ENCODE results near the gene RAB43.

RAB43 gene

GRCh38 chr3:129131465-129132088 is 10.0 kb upstream of the RAB43 start:
- CTCF ChIA-PET, result interaction anchor here (1.1 to 1.6 kb wide), 3 partner anchors 10 to 114 kb away, joined by 3 to 5 read pairs (median 3); partner anchors contain the start of gene RAB43
- POLR2A ChIA-PET, result interaction anchor here (0.6 kb wide), 1 partner anchor 147 kb away, joined by 7 read pairs; the partner anchor contains the start of gene HMCES
- TF ChIP-seq CTCF (IDR thresholded peaks at IDR 0.05; ENCODE audit: control extremely low read depth, extremely low read depth, low read depth, missing control alignments), result no peak
- DNase-seq (ENCODE audit: extremely low spot score), result no peak

- ChIA-PET POLR2A (no interaction called here), CTCF (interaction anchor here (1.6 kb wide), 1 partner anchor 9 kb away, joined by 3 read pairs; the partner anchor contains the start of gene RAB43)
- DNase-seq (ENCODE audit: extremely low spot score), result no peak
- TF ChIP-seq CTCF (IDR thresholded peaks at IDR 0.05; ENCODE audit: control extremely low read depth, extremely low read depth, low read depth, missing control alignments), result no peak
Measured at GRCh38 chr3:129130291-129130813, 8.7 kb upstream of the RAB43 start.

DNA sequence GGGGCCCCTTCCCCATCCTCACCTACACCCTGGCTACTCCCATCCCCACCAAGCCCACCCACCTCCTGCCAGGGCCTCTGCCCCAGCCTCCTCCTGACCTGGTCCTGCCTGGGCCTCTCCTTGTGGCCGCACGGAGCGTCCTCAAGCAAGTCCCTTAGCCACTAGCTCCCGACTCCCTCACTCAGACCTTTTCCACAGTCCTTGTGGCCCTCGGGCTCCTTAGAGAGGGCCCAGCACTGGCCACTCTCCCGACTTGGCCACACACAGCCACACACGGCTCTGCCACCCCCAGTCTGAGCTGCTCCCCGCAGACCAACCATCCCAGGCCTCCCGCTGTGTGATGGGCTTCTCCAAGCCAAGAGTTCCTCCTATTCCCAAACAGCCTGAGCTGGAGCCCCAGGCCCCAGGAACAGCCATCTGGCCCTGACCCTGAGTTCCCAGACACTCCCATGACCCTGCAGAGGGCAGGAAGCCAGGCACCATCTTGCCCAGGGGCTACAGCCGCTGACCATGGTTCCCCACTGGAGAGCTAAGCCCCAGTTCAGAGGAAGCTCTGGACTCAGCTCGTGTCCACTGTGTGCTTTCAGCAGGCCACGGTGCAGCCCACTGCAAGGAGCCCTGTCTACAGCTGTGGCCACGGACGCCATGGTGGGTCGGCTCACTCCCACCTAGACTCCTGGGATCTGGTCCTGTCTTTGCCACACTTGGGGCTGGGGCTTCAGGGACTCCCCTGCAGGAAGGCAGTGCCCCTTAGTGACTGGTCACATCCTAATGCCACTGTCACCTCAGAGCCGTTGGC is 7.0 kb upstream of the RAB43 start:
- no peak for TF ChIP-seq CTCF (IDR thresholded peaks at IDR 0.05; ENCODE audit: control extremely low read depth, extremely low read depth, low read depth, missing control alignments)
- POLR2A ChIA-PET, result no interaction called here
- CTCF ChIA-PET, result interaction anchor here (1.0 to 1.1 kb wide), 3 partner anchors 19 to 158 kb away, joined by 3 read pairs; no protein-coding TSS in a partner anchor
- no peak for DNase-seq (ENCODE audit: extremely low spot score)

- no peak for DNase-seq (ENCODE audit: extremely low spot score)
- no peak for TF ChIP-seq CTCF (IDR thresholded peaks at IDR 0.05; ENCODE audit: control extremely low read depth, extremely low read depth, low read depth, missing control alignments)
- ChIA-PET CTCF (interaction anchor here (1.0 kb wide), 1 partner anchor 119 kb away, joined by 4 read pairs; no protein-coding TSS in a partner anchor), POLR2A (interaction anchor here (0.8 kb wide), 1 partner anchor 189 kb away, joined by 3 read pairs; a partner anchor contains a TSS)
Measured at GRCh38 chr3:129126726-129127280, 5.2 kb upstream of the RAB43 start.

GRCh38 chr3:129123314-129124060 is 1.9 kb upstream of the RAB43 start:
- ChIA-PET POLR2A (no interaction called here), CTCF (interaction anchor here (0.9 to 7.5 kb wide), 7 partner anchors 11 to 153 kb away, joined by 3 to 39 read pairs (median 4); no protein-coding TSS in a partner anchor)
- no peak for DNase-seq (ENCODE audit: extremely low spot score)
- no peak for TF ChIP-seq CTCF (IDR thresholded peaks at IDR 0.05; ENCODE audit: control extremely low read depth, extremely low read depth, low read depth, missing control alignments)
